Type B pancreatic cell (in vitro differentiated cells): ENCODE results near the gene F10. TPM values are rescaled to one million over a fixed set of nuclear protein-coding genes. Genes with fewer than 3 reads are reported as not detected.
A peak's percentile ranks its signal among the peaks of the same experiment; 100 is the strongest.

ENCODE experiments used
- DNase-seq: peaks from one replicate; pipeline ENCODE4 v3.0.0; 2021; ENCODE audit warnings: mixed read lengths; ENCODE audit not compliant: unreplicated experiment; ENCODE audit errors: extremely low spot score
- H3K27ac Mint-ChIP-seq: 2 replicates; pipeline ENCODE4 v1.8.0; 2021; ENCODE audit warnings: mild to moderate bottlenecking, mixed read lengths
- H3K27me3 Mint-ChIP-seq: 2 replicates; pipeline ENCODE4 v1.8.0; 2021; ENCODE audit warnings: mixed read lengths
- H3K36me3 Mint-ChIP-seq: 2 replicates; pipeline ENCODE4 v1.8.0; 2021; ENCODE audit warnings: mixed read lengths
- H3K4me1 Mint-ChIP-seq: one replicate; pipeline ENCODE4 v1.8.0; 2021; ENCODE audit warnings: mixed read lengths; ENCODE audit not compliant: unreplicated experiment
- H3K4me3 Mint-ChIP-seq: 2 replicates; pipeline ENCODE4 v1.8.0; 2021; ENCODE audit warnings: mild to moderate bottlenecking, mixed read lengths
- H3K9me3 Mint-ChIP-seq: 2 replicates; pipeline ENCODE4 v1.8.0; 2021; ENCODE audit warnings: mixed read lengths
- total RNA-seq: library from RNA; stranded (reverse); gene quantifications from 2 replicates; pipeline ENCODE4 v1.2.1, GENCODE V29; 2021; ENCODE audit warnings: low replicate concordance
- TF ChIP-seq, protein P1 (sequence below): fragments of 200-600 bp; sonication (generic); conservative IDR thresholded peaks from 2 replicates; pipeline ENCODE4 v1.5.0; 2021; ENCODE audit warnings: antibody characterized with exemption, mild to moderate bottlenecking

Gene F10
- total RNA-seq, 1 donor from 2014 or later, result 34.4 TPM

DNA sequence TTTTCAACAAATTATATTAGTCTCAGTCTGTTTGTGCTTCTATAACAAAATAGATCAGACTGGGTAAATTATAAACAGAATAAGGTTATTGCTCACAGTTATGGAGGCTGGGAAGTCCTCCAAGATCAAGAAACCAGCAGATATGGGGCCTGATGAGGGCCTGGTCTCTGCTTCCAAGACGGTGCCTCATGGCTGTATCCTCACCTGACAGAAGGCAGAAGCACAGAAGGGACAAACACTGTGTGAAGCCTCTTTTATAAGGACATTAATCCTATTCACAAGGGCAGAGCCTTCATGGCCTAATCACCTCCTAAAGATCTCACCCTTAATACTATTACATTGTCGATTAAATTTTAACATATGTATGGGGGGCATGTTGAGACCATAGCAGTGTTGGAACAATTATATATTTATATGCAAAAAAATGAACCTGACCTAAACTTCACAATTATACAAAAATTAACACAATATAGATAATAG, 12.7 kb downstream of the F10 start:
- Mint-ChIP-seq H3K4me1 (no peaks in the 10 kb centered on the region), H3K27me3 (peaks cover 12% of the 10 kb centered on the region), H3K4me3 (no peak overlapping the region), H3K27ac (no peak overlapping the region), H3K9me3 (no peaks in the 10 kb centered on the region), H3K36me3 (no peaks in the 10 kb centered on the region)
- peak; percentile 31 for DNase-seq
- TF ChIP-seq, protein P1, sequence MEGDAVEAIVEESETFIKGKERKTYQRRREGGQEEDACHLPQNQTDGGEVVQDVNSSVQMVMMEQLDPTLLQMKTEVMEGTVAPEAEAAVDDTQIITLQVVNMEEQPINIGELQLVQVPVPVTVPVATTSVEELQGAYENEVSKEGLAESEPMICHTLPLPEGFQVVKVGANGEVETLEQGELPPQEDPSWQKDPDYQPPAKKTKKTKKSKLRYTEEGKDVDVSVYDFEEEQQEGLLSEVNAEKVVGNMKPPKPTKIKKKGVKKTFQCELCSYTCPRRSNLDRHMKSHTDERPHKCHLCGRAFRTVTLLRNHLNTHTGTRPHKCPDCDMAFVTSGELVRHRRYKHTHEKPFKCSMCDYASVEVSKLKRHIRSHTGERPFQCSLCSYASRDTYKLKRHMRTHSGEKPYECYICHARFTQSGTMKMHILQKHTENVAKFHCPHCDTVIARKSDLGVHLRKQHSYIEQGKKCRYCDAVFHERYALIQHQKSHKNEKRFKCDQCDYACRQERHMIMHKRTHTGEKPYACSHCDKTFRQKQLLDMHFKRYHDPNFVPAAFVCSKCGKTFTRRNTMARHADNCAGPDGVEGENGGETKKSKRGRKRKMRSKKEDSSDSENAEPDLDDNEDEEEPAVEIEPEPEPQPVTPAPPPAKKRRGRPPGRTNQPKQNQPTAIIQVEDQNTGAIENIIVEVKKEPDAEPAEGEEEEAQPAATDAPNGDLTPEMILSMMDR, result no peak

DNA sequence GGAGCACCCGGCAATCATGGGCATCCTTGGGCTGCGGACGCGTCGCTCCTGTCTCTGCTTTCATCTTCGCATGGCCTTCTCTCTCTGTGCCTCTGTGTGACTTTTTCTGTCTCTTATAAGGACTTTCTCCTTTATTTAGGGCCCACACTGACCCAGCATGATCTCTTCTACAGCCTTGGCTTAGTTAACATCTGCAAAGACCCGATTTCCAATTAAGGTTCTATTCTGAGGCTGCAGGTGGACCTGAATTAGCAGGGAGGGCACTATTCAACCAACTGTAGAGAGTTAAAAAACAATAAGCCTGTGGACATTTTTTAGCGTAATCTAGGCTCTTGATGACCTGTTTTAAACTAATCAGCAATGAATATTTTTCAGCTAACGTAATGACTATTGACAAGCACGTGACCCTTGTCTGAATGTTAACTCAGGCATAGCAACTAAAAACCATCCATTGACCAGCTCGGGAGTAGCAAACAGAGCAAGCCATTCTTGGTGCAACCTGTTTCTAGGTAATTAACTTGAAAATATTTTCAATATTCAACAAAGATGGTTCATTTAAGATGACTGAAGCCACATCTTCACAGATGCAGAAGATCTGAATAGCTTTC, 15.2 kb downstream of the F10 start:
- Mint-ChIP-seq H3K27me3 (peaks cover 9% of the 10 kb centered on the region), H3K36me3 (no peaks in the 10 kb centered on the region), H3K4me3 (no peak overlapping the region), H3K27ac (peak overlapping the region; percentile 29), H3K9me3 (no peaks in the 10 kb centered on the region), H3K4me1 (no peaks in the 10 kb centered on the region)
- DNase-seq, result peak; percentile 24
- TF ChIP-seq, protein P1, result no peak

DNA sequence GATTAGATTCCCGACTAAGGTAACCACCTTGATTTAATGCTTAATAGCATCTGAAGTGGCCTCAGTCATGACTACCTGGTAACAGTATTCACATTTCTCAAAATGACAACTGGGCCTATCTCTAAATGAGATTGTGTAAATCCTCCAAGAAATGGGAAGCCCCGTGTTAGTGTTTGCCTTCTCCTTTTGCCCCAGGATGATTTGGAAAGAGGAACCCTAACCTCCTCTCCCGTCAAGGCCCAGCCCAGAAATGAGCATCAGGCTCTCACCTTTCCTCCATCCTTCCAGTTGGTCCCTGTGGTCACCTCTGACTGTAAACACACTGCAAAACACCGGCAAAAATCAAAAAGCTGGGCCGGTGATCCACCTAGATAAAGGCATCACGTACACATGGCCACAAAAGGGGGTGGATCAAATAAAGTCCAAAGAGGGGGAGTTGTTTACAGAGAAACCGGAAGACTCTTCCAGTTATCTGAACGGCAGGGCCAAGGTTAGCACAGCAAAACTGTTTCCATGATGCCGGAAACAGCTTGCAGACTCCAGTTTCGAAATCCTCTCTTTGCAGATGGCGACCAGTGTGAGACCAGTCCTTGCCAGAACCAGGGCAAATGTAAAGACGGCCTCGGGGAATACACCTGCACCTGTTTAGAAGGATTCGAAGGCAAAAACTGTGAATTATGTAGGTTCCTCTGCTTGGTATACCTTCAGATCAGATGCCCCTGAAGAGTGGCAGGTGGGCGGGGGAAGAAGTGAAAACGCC, 16.4 kb downstream of the F10 start:
- no peaks in the 10 kb centered on the region for H3K36me3 Mint-ChIP-seq
- no peaks in the 10 kb centered on the region for H3K9me3 Mint-ChIP-seq
- H3K27ac Mint-ChIP-seq, result no peak overlapping the region
- DNase-seq, result peak; percentile 18
- H3K4me1 Mint-ChIP-seq, result no peaks in the 10 kb centered on the region
- H3K27me3 Mint-ChIP-seq, result peaks cover 9% of the 10 kb centered on the region
- no peak overlapping the region for H3K4me3 Mint-ChIP-seq
- TF ChIP-seq, protein P1, result no peak

DNA sequence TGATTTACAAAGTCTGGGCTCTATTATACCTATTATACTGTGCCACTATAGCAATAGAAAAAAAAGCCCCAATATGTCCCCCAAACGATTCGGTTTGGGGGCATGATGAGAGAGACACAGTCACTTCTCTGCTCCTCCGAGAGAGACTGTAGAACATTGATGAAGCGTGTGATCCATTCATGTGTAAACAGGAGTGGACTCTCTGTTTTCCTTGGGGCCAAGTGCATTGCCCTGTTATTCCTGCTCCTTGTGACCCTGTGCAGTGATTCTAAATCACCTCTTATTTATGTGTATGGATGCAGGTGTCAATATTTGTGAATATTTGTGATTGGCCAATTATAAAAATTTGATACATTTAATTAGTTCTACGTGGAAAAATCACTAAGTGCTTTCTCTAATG, 17.0 kb downstream of the F10 start:
- H3K36me3 Mint-ChIP-seq, result no peaks in the 10 kb centered on the region
- no peak overlapping the region for H3K27ac Mint-ChIP-seq
- H3K4me3 Mint-ChIP-seq, result no peak overlapping the region
- DNase-seq, result no peak
- H3K9me3 Mint-ChIP-seq, result no peaks in the 10 kb centered on the region
- TF ChIP-seq, protein P1, result no peak
- H3K4me1 Mint-ChIP-seq, result no peaks in the 10 kb centered on the region
- peaks cover 9% of the 10 kb centered on the region for H3K27me3 Mint-ChIP-seq

DNA sequence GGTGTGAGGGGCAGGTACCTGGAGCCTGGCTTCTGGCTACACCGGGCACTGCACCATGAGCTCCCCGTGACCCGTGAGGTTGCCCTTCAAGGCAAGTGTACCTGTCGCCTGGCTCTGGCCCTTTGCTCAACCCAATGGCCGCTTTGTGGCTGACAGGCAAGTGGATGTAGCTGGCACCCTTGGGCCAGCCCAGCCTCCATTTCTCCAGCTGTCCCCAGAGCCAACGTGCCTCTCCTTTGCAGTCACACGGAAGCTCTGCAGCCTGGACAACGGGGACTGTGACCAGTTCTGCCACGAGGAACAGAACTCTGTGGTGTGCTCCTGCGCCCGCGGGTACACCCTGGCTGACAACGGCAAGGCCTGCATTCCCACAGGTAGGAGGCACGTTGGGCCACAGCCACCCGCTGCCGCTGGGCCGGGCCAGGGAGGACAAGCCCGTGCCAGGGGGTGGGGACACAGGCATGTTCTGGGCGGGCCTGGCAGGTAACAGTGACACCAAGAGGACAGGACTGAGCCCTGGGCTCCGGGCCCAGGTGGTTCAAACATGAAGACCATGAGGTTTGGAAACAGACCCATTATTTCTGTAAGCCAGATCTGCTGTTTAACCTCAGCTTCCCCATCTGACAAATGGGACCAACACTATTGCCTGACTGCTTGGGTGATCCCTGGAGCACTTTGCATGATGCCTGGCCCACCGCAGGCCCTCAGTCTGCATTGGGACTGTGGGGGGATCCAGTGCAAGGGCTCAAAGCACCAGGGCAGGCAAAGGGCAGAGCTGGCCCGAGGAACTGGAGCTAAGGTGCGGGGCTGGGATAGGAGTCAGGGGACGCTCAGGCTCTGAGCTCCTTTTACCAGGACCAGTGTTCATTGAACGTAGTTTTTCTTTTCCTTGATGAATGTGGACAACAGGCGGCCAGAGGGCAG, 18.3 kb downstream of the F10 start:
- Mint-ChIP-seq H3K27ac (no peak overlapping the region), H3K4me3 (no peak overlapping the region), H3K9me3 (no peaks in the 10 kb centered on the region), H3K36me3 (no peaks in the 10 kb centered on the region), H3K4me1 (no peaks in the 10 kb centered on the region), H3K27me3 (peaks cover 9% of the 10 kb centered on the region)
- TF ChIP-seq, protein P1, result no peak
- peak; percentile 64 for DNase-seq
